ENCODE measurements around the gene DHCR24. TPM values are rescaled to one million over a fixed set of nuclear protein-coding genes. Genes with fewer than 3 reads are reported as not detected.
A peak's percentile ranks its signal among the peaks of the same experiment; 100 is the strongest.

Gene DHCR24
- total RNA-seq, 2 donors from 2014 or later = 243 to 340 TPM

GRCh38 chr1:54805466-54805865 lies 81.5 kb downstream of the DHCR24 start:
- peaks cover 15% of the 10 kb centered on the region for H3K27me3 ChIP-seq (ENCODE audit: control insufficient read depth, insufficient read depth, low read length, poor library complexity, severe bottlenecking)
- no peaks in the 10 kb centered on the region for H3K36me3 ChIP-seq (ENCODE audit: control insufficient read depth, insufficient read depth, low read length)
- no peaks in the 10 kb centered on the region for H3K4me1 ChIP-seq (ENCODE audit: control insufficient read depth, insufficient read depth, low read length)
- no peaks in the 10 kb centered on the region for H3K9me3 ChIP-seq (ENCODE audit: control insufficient read depth, low read length)
- Mint-ChIP-seq H3K9me3 (no peaks in the 10 kb centered on the region), H3K27me3 (ENCODE audit: insufficient read depth) (peaks cover 26% of the 10 kb centered on the region), H3K4me3 (no peak overlapping the region), H3K27ac (no peak overlapping the region), H3K4me1 (no peaks in the 10 kb centered on the region), H3K36me3 (ENCODE audit: low read depth) (no peaks in the 10 kb centered on the region)
- WGBS, 2 experiments (ENCODE audit: insufficient coverage in 1 of 2, insufficient read length in 1 of 2) = 94 to 100% methylated on average over 1 to 3 of the region's 3 CpGs
- no peak overlapping the region for H3K4me3 ChIP-seq (ENCODE audit: low read length)
- H3K27ac ChIP-seq (ENCODE audit: low read depth, low read length) = no peak overlapping the region
- H3K9ac ChIP-seq (ENCODE audit: extremely low read depth, low read length, poor library complexity, severe bottlenecking) = no peak overlapping the region
- peak; percentile 19 for DNase-seq
- no peak for TF ChIP-seq CTCF (conservative IDR thresholded peaks at IDR 0.05)

- Histone ChIP-seq H3K27me3 (ENCODE audit: control insufficient read depth, insufficient read depth, low read length, poor library complexity, severe bottlenecking) (peaks cover 20% of the 10 kb centered on the region), H3K9ac (ENCODE audit: extremely low read depth, low read length, poor library complexity, severe bottlenecking) (no peak overlapping the region), H3K4me1 (ENCODE audit: control insufficient read depth, insufficient read depth, low read length) (no peaks in the 10 kb centered on the region), H3K36me3 (ENCODE audit: control insufficient read depth, insufficient read depth, low read length) (no peaks in the 10 kb centered on the region), H3K27ac (ENCODE audit: low read depth, low read length) (no peak overlapping the region), H3K9me3 (ENCODE audit: control insufficient read depth, low read length) (no peaks in the 10 kb centered on the region), H3K4me3 (ENCODE audit: low read length) (no peak overlapping the region)
- DNase-seq = peak; percentile 37
- no peak overlapping the region for H3K4me3 Mint-ChIP-seq
- no peak for TF ChIP-seq CTCF (conservative IDR thresholded peaks at IDR 0.05)
- H3K36me3 Mint-ChIP-seq (ENCODE audit: low read depth) = no peaks in the 10 kb centered on the region
- no peaks in the 10 kb centered on the region for H3K4me1 Mint-ChIP-seq
- 86 to 87% methylated on average over 2 to 6 of the region's 6 CpGs for WGBS, 2 experiments (ENCODE audit: insufficient coverage in 1 of 2, insufficient read length in 1 of 2)
- peaks cover 33% of the 10 kb centered on the region for H3K27me3 Mint-ChIP-seq (ENCODE audit: insufficient read depth)
- no peak overlapping the region for H3K27ac Mint-ChIP-seq
- H3K9me3 Mint-ChIP-seq = no peaks in the 10 kb centered on the region
Measured at GRCh38 chr1:54804471-54805132, 82.4 kb downstream of the DHCR24 start.

DNA sequence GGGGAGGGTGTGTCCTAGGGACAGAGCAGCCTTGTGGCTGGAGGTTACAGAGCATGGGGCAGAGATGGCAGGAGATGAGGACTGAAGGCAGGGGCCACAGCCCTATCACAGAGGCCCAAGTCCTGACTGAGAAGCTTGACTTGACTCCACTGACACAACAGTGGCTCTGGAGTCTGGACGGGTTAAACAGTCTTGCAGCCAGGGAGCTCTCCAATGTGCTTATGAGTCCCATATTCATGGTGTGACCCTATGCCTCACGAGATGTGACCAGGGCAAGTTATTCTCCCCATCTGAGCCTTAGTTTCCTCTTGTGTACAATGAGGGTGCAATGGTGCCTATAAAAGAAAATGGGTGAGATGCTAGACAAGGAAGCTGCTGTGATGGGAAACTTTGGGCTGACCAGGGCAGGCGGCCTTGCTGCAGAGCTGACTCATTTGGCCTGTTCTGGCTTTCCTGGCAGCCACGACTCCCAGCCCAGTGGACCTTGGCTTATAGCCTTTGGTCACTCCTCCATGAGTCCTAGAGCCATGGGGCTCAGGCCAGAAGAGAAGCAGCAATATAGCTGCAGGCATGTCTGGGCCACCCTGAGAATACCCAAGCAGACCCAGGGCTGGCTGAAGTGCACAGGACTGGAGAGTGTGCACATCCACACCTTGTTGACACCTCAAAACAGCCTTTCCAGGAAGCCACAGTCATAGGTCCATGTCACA lies 83.1 kb downstream of the DHCR24 start:
- peak; percentile 42 for DNase-seq
- Histone ChIP-seq H3K4me1 (ENCODE audit: control insufficient read depth, insufficient read depth, low read length) (no peaks in the 10 kb centered on the region), H3K9ac (ENCODE audit: extremely low read depth, low read length, poor library complexity, severe bottlenecking) (no peak overlapping the region), H3K9me3 (ENCODE audit: control insufficient read depth, low read length) (no peaks in the 10 kb centered on the region), H3K36me3 (ENCODE audit: control insufficient read depth, insufficient read depth, low read length) (no peaks in the 10 kb centered on the region), H3K4me3 (ENCODE audit: low read length) (no peak overlapping the region), H3K27ac (ENCODE audit: low read depth, low read length) (no peak overlapping the region), H3K27me3 (ENCODE audit: control insufficient read depth, insufficient read depth, low read length, poor library complexity, severe bottlenecking) (peaks cover 21% of the 10 kb centered on the region)
- TF ChIP-seq CTCF (conservative IDR thresholded peaks at IDR 0.05) = no peak
- Mint-ChIP-seq H3K4me3 (no peak overlapping the region), H3K36me3 (ENCODE audit: low read depth) (no peaks in the 10 kb centered on the region), H3K27ac (no peak overlapping the region), H3K4me1 (no peaks in the 10 kb centered on the region), H3K27me3 (ENCODE audit: insufficient read depth) (peaks cover 40% of the 10 kb centered on the region), H3K9me3 (no peaks in the 10 kb centered on the region)
- WGBS, 2 experiments (ENCODE audit: insufficient coverage in 1 of 2, insufficient read length in 1 of 2) = 89% methylated on average over 4 of the region's 4 CpGs

All from endodermal cell (in vitro differentiated cells).